Muscle layer of duodenum (tissue), 2 donors: Measurements from ENCODE around the gene PHLPP2.
A peak's percentile ranks its signal among the peaks of the same experiment; 100 is the strongest.

Experiments used
- H3K27ac ChIP-seq: one replicate; pipeline ENCODE4 v1.7.0; 2013; ENCODE audit warnings: mild to moderate bottlenecking, low read length
- H3K27me3 ChIP-seq: one replicate; pipeline ENCODE4 v1.7.0; 2013; ENCODE audit warnings: low read depth, mild to moderate bottlenecking, control low read depth, low read length
- H3K36me3 ChIP-seq, 2 donors: one replicate each; pipeline ENCODE4 v1.7.0; 2013; ENCODE audit warnings: low read length in 2 of 2, control low read depth in 1 of 2, mild to moderate bottlenecking in 1 of 2; ENCODE audit not compliant: insufficient read depth in 2 of 2, control insufficient read depth in 1 of 2
- H3K4me1 ChIP-seq, 2 donors: one replicate each; pipeline ENCODE4 v1.7.0; 2013; ENCODE audit warnings: low read length in 2 of 2, mild to moderate bottlenecking in 2 of 2, control low read depth in 1 of 2, moderate library complexity in 1 of 2; ENCODE audit not compliant: insufficient read depth in 2 of 2, control insufficient read depth in 1 of 2
- H3K4me3 ChIP-seq, 2 donors: one replicate each; pipeline ENCODE4 v1.7.0; 2013; ENCODE audit warnings: low read length in 2 of 2, low read depth in 1 of 2, mild to moderate bottlenecking in 1 of 2
- H3K9me3 ChIP-seq, 2 donors: one replicate each; pipeline ENCODE4 v1.7.0; 2013; ENCODE audit warnings: low read length in 2 of 2, control low read depth in 1 of 2, mild to moderate bottlenecking in 1 of 2; ENCODE audit not compliant: control insufficient read depth in 1 of 2
- donor health status: healthy.

PHLPP2 gene

GRCh38 chr16:71724320-71724751 lies at the start of gene PHLPP2:
Gene PHLPP2 (minus strand): TSS chr16:71724701. CDS start chr16:71714795, 9,906 bp downstream.
- peaks cover 4 to 14% of the 10 kb centered on the region in 2 donors for H3K4me1 ChIP-seq
- H3K27me3 ChIP-seq = no peaks in the 10 kb centered on the region
- no peaks in the 10 kb centered on the region for H3K36me3 ChIP-seq
- H3K9me3 ChIP-seq = no peaks in the 10 kb centered on the region
- H3K4me3 ChIP-seq = peak within 1 kb of the TSS; percentile 64 to 87
- H3K27ac ChIP-seq = peak within 1 kb of the TSS; percentile 39

- Histone ChIP-seq H3K36me3 (peaks cover 17 to 37% of the 10 kb centered on the region in 2 donors), H3K27ac (no peak overlapping the region), H3K27me3 (no peaks in the 10 kb centered on the region)
These were observed 47.1 kb upstream of the PHLPP2 start for GRCh38 chr16:71771571-71771970.

GRCh38 chr16:71769222-71769621 lies 44.7 kb upstream of the PHLPP2 start:
- Histone ChIP-seq H3K4me3 (no peak overlapping the region), H3K27me3 (no peaks in the 10 kb centered on the region), H3K36me3 (peaks cover 17 to 40% of the 10 kb centered on the region in 2 donors), H3K4me1 (peaks cover 6 to 15% of the 10 kb centered on the region in 2 donors), H3K9me3 (no peaks in the 10 kb centered on the region), H3K27ac (no peak overlapping the region)

More at GRCh38 chr16:71771571-71771970, 47.1 kb upstream of the PHLPP2 start:
- Histone ChIP-seq H3K4me3 (no peak overlapping the region), H3K4me1 (peaks cover 6 to 7% of the 10 kb centered on the region in 2 donors), H3K9me3 (no peaks in the 10 kb centered on the region)

GRCh38 chr16:71767060-71767900 lies 42.8 kb upstream of the PHLPP2 start:
- Histone ChIP-seq H3K27me3 (no peaks in the 10 kb centered on the region), H3K4me3 (no peak overlapping the region), H3K9me3 (no peaks in the 10 kb centered on the region), H3K4me1 (peaks cover 6 to 15% of the 10 kb centered on the region in 2 donors), H3K27ac (no peak overlapping the region), H3K36me3 (peaks cover 26 to 40% of the 10 kb centered on the region in 2 donors)

GRCh38 chr16:71762186-71762585 lies 37.7 kb upstream of the PHLPP2 start:
- no peaks in the 10 kb centered on the region for H3K9me3 ChIP-seq
- H3K4me3 ChIP-seq = no peak overlapping the region
- peaks cover 36 to 43% of the 10 kb centered on the region in 2 donors for H3K36me3 ChIP-seq
- H3K27ac ChIP-seq = no peak overlapping the region
- no peaks in the 10 kb centered on the region for H3K27me3 ChIP-seq
- H3K4me1 ChIP-seq = peaks cover 3 to 15% of the 10 kb centered on the region in 2 donors

- Histone ChIP-seq H3K4me1 (peaks cover 0 to 4% of the 10 kb centered on the region in 2 donors), H3K4me3 (no peak overlapping the region), H3K9me3 (no peaks in the 10 kb centered on the region), H3K27ac (no peak overlapping the region), H3K27me3 (no peaks in the 10 kb centered on the region), H3K36me3 (peaks cover 38 to 54% of the 10 kb centered on the region in 2 donors)
These were observed 36.6 kb upstream of the PHLPP2 start for GRCh38 chr16:71761097-71761496.

- H3K9me3 ChIP-seq = no peaks in the 10 kb centered on the region
- peaks cover 60 to 72% of the 10 kb centered on the region in 2 donors for H3K36me3 ChIP-seq
- H3K4me3 ChIP-seq = no peak overlapping the region
- no peaks in the 10 kb centered on the region for H3K4me1 ChIP-seq
- H3K27ac ChIP-seq = no peak overlapping the region
- H3K27me3 ChIP-seq = no peaks in the 10 kb centered on the region
These were observed 33.8 kb upstream of the PHLPP2 start for GRCh38 chr16:71758293-71758760.

GRCh38 chr16:71754652-71755051 lies 30.2 kb upstream of the PHLPP2 start:
- H3K27me3 ChIP-seq = no peaks in the 10 kb centered on the region
- no peak overlapping the region for H3K27ac ChIP-seq
- H3K4me1 ChIP-seq = no peaks in the 10 kb centered on the region
- no peak overlapping the region for H3K4me3 ChIP-seq
- no peaks in the 10 kb centered on the region for H3K9me3 ChIP-seq
- H3K36me3 ChIP-seq = peaks cover 52 to 59% of the 10 kb centered on the region in 2 donors

- Histone ChIP-seq H3K4me3 (no peak overlapping the region), H3K27me3 (no peaks in the 10 kb centered on the region), H3K36me3 (peaks cover 57 to 65% of the 10 kb centered on the region in 2 donors), H3K9me3 (no peaks in the 10 kb centered on the region), H3K27ac (no peak overlapping the region), H3K4me1 (no peaks in the 10 kb centered on the region)
These were observed 29.6 kb upstream of the PHLPP2 start for GRCh38 chr16:71754108-71754507.

GRCh38 chr16:71748226-71748625 lies 23.7 kb upstream of the PHLPP2 start:
- Histone ChIP-seq H3K9me3 (no peaks in the 10 kb centered on the region), H3K4me3 (no peak overlapping the region), H3K4me1 (no peaks in the 10 kb centered on the region), H3K36me3 (peaks cover 40 to 60% of the 10 kb centered on the region in 2 donors), H3K27ac (no peak overlapping the region), H3K27me3 (no peaks in the 10 kb centered on the region)

- Histone ChIP-seq H3K4me1 (no peaks in the 10 kb centered on the region), H3K36me3 (peaks cover 43 to 67% of the 10 kb centered on the region in 2 donors), H3K27me3 (no peaks in the 10 kb centered on the region), H3K9me3 (no peaks in the 10 kb centered on the region), H3K27ac (no peak overlapping the region), H3K4me3 (no peak overlapping the region)
These were observed 22.0 kb upstream of the PHLPP2 start for GRCh38 chr16:71746442-71747046.
